Activated naive CD8-positive, alpha-beta T cell treated with anti-CD3 and anti-CD28 coated beads, Interleukin-2, amount 50 U/mL, for 24 hours (primary cell): ENCODE measurements around the gene CRYGB.
"Not testable (repeated sequence)": the region's sequence is repeated elsewhere in the genome, so short reads cannot be mapped to it uniquely, and the experiment has no call there.

Experiments
- ATAC-seq: fragments of 150-1000 bp; cut with Tn5 transposase; one replicate; pipeline ENCODE4 v1.10.0; 2021
- DNase-seq: peaks from one replicate; pipeline ENCODE4 v3.0.0; 2021
- H3K27ac Mint-ChIP-seq: one replicate; pipeline ENCODE4 v1.8.0; 2021; ENCODE audit warnings: mild to moderate bottlenecking, mixed read lengths
- H3K27me3 Mint-ChIP-seq: one replicate; pipeline ENCODE4 v1.8.0; 2021; ENCODE audit warnings: mixed read lengths
- H3K36me3 Mint-ChIP-seq: one replicate; pipeline ENCODE4 v1.8.0; 2021; ENCODE audit warnings: low read depth, mixed read lengths
- H3K4me1 Mint-ChIP-seq: one replicate; pipeline ENCODE4 v1.8.0; 2021; ENCODE audit warnings: mixed read lengths
- H3K4me3 Mint-ChIP-seq: one replicate; pipeline ENCODE4 v1.8.0; 2021; ENCODE audit warnings: mild to moderate bottlenecking, moderate library complexity, mixed read lengths
- H3K9me3 Mint-ChIP-seq: one replicate; pipeline ENCODE4 v1.8.0; 2021; ENCODE audit warnings: mixed read lengths

Gene CRYGB

DNA sequence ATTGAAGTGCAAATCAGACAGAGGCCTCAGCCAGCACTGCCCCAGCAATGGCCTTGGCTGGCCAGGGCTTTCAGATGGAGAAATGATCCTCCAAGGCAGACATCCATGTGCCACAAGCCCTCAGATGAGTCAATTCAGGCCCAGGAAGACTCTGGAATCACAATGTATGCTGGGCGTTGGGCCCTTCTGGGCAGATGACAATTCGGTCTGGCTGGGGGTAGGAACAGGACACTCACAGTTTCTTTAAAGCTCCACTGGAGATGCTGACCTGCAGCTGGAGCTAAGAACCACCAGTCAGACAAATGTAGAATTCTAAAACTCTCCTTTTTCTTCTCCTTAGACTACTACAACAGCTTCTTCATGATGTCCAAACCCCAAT is 9.3 kb downstream of the CRYGB start:
- Mint-ChIP-seq H3K4me3 (no peak overlapping the region), H3K4me1 (peaks cover 10% of the 10 kb centered on the region), H3K9me3 (peaks cover 4% of the 10 kb centered on the region), H3K27ac (no peak overlapping the region), H3K27me3 (no peaks in the 10 kb centered on the region), H3K36me3 (no peaks in the 10 kb centered on the region)
- ATAC-seq (no peak), DNase-seq (no peak)

DNA sequence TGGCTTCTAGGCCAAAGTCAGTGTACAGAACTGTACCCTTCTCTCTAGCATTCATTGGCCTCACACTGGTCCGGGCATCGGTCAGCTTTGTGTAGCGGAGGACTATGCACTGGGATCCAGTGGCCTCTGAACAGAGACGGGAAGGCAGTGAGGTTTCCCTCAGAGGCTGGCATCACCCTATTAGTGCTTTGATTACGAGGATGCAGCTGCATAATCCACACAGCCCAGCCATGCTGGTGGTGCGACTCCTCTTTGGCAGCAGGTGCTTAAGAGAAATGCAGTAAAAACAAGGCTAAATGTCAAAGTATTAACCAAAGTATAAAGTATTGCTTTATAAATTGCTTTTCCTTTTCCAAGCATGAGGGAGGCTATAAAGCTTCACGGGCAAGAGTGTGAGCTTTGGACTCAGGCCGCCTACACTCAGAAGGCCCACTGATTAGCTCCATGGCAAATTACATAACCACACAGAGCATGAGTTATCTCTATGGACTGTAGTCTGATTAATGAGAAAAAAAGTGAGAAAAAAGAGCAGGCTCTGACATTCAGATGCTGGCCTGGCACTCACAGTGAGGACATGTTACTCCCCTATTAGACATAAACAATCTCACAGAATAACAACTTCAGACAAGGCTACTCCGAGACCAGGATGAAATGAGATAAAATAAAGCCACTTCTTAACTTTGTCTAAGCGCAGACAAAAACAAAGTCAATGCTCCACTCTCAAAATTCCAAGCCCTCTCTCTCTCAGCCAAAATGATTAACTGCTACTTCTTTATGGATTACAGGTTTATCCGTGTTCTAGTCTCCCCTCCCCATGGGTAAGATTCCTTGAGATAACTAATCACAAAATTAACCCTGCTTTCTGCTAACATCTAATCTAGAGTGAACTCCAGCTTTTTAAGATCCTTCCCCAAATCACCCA is 9.9 kb downstream of the CRYGB start:
- Mint-ChIP-seq H3K4me3 (no peak overlapping the region), H3K4me1 (peaks cover 10% of the 10 kb centered on the region), H3K27ac (no peak overlapping the region), H3K27me3 (no peaks in the 10 kb centered on the region), H3K9me3 (peaks cover 4% of the 10 kb centered on the region), H3K36me3 (no peaks in the 10 kb centered on the region)
- ATAC-seq = no peak
- DNase-seq = no peak

GRCh38 chr2:208134928-208135586 is 10.9 kb downstream of the CRYGB start:
- peak; percentile 87 for ATAC-seq

GRCh38 chr2:208130712-208131110 is 15.2 kb downstream of the CRYGB start:
- DNase-seq (no peak), ATAC-seq (no peak)
- H3K27me3 Mint-ChIP-seq = peaks cover 14% of the 10 kb centered on the region
- no peak overlapping the region for H3K27ac Mint-ChIP-seq
- no peaks in the 10 kb centered on the region for H3K36me3 Mint-ChIP-seq
- H3K4me1 Mint-ChIP-seq = peaks cover 10% of the 10 kb centered on the region
- H3K9me3 Mint-ChIP-seq = no peaks in the 10 kb centered on the region
- H3K4me3 Mint-ChIP-seq = no peak overlapping the region

More at GRCh38 chr2:208134928-208135586, 10.9 kb downstream of the CRYGB start:
- no peak overlapping the region for H3K27ac Mint-ChIP-seq
- H3K4me3 Mint-ChIP-seq = no peak overlapping the region
- DNase-seq = peak; percentile 13
- no peaks in the 10 kb centered on the region for H3K36me3 Mint-ChIP-seq
- H3K9me3 Mint-ChIP-seq = peaks cover 4% of the 10 kb centered on the region
- no peaks in the 10 kb centered on the region for H3K27me3 Mint-ChIP-seq
- peaks cover 10% of the 10 kb centered on the region for H3K4me1 Mint-ChIP-seq

- DNase-seq (no peak), ATAC-seq (no peak)
- Mint-ChIP-seq H3K27me3 (peaks cover 21% of the 10 kb centered on the region), H3K36me3 (no peaks in the 10 kb centered on the region), H3K4me1 (peaks cover 4% of the 10 kb centered on the region), H3K4me3 (no peak within 1 kb of the TSS), H3K27ac (no peak within 1 kb of the TSS), H3K9me3 (no peaks in the 10 kb centered on the region)
Observed at GRCh38 chr2:208129744-208130711, 15.9 kb downstream of the CRYGB start, which contains the start of gene CRYGC. CRYGC (minus strand) TSS chr2:208129828; CDS start chr2:208129792, 36 bp downstream.

GRCh38 chr2:208128136-208128535 is 17.8 kb downstream of the CRYGB start:
- H3K4me3 Mint-ChIP-seq = no peak overlapping the region
- H3K9me3 Mint-ChIP-seq = no peaks in the 10 kb centered on the region
- H3K27ac Mint-ChIP-seq = no peak overlapping the region
- H3K4me1 Mint-ChIP-seq = peaks cover 7% of the 10 kb centered on the region
- H3K27me3 Mint-ChIP-seq = peaks cover 34% of the 10 kb centered on the region
- DNase-seq (no peak), ATAC-seq (no peak)
- no peaks in the 10 kb centered on the region for H3K36me3 Mint-ChIP-seq

GRCh38 chr2:208127090-208127489 is 18.9 kb downstream of the CRYGB start:
- peaks cover 34% of the 10 kb centered on the region for H3K27me3 Mint-ChIP-seq
- H3K36me3 Mint-ChIP-seq = no peaks in the 10 kb centered on the region
- DNase-seq (no peak), ATAC-seq (no peak)
- H3K4me3 Mint-ChIP-seq = no peak overlapping the region
- no peak overlapping the region for H3K27ac Mint-ChIP-seq
- peaks cover 7% of the 10 kb centered on the region for H3K4me1 Mint-ChIP-seq
- H3K9me3 Mint-ChIP-seq = no peaks in the 10 kb centered on the region

DNA sequence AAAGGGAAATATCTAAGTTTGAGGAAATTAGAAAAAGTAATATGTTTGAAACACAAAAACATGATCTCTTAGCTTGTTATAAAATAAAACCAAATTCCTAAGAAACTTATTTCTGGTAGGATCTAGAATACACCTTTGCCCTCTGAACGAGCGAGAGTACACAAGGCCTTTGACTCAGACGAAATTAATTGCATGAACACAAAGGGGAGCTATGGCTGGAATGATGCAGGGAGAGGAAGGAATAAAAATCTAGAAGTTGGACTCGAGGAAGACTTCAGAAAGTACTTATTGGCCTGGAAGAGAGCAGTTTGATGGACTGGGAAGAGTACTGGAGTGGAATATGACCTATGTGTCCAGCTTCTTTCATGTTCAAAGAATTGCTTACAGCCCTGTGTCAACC is 20.7 kb downstream of the CRYGB start:
- no peaks in the 10 kb centered on the region for H3K9me3 Mint-ChIP-seq

GRCh38 chr2:208124013-208124715 is 21.8 kb downstream of the CRYGB start, which contains the start of gene CRYGD:
CRYGD (minus strand) TSS chr2:208124524; CDS start chr2:208124473, 51 bp downstream.
- not testable (repeated sequence) for H3K4me1 Mint-ChIP-seq, H3K36me3 Mint-ChIP-seq, H3K9me3 Mint-ChIP-seq, H3K27ac Mint-ChIP-seq
- peak; percentile 75 for ATAC-seq
- peak within 1 kb of the TSS; percentile 53 for H3K4me3 Mint-ChIP-seq
- DNase-seq = peak; percentile 14
- H3K27me3 Mint-ChIP-seq = peaks cover 38% of the 10 kb centered on the region

More for the DNA sequence above, 20.7 kb downstream of the CRYGB start:
- H3K4me1 Mint-ChIP-seq = peaks cover 7% of the 10 kb centered on the region
- H3K36me3 Mint-ChIP-seq = no peaks in the 10 kb centered on the region
- no peak for ATAC-seq
- H3K27ac Mint-ChIP-seq = no peak overlapping the region
- H3K4me3 Mint-ChIP-seq = no peak overlapping the region
- no peak for DNase-seq
- peaks cover 38% of the 10 kb centered on the region for H3K27me3 Mint-ChIP-seq

- peaks cover 7% of the 10 kb centered on the region for H3K4me1 Mint-ChIP-seq
- no peak overlapping the region for H3K27ac Mint-ChIP-seq
- no peaks in the 10 kb centered on the region for H3K9me3 Mint-ChIP-seq
- H3K27me3 Mint-ChIP-seq = peaks cover 33% of the 10 kb centered on the region
- no peak overlapping the region for H3K4me3 Mint-ChIP-seq
- no peak for ATAC-seq
- no peak for DNase-seq
- H3K36me3 Mint-ChIP-seq = no peaks in the 10 kb centered on the region
Observed at GRCh38 chr2:208122248-208122647, 23.7 kb downstream of the CRYGB start.

DNA sequence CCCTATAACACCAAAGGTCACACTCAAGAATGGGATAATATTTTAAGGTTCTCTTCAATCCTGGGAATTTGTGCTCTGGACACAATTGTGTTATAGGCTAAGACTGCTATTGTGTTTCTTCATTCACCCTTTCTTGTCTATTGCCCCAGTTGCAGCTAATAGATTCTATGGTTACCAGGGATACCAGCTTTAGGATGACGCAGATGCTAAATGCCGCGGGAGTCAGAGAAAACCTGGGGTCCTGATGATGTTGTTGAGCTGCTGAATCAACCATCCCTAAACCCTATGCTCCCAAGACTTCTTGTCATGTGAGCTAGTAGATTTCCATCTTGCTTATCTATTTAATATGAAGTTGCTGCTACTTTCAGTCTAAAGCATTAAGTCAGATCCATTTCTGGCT is 27.0 kb downstream of the CRYGB start:
- Mint-ChIP-seq H3K36me3 (no peaks in the 10 kb centered on the region), H3K9me3 (no peaks in the 10 kb centered on the region), H3K4me3 (no peak overlapping the region), H3K27me3 (peaks cover 7% of the 10 kb centered on the region), H3K27ac (no peak overlapping the region), H3K4me1 (peaks cover 3% of the 10 kb centered on the region)
- DNase-seq (no peak), ATAC-seq (no peak)

GRCh38 chr2:208117390-208117789 is 28.6 kb downstream of the CRYGB start:
- H3K27me3 Mint-ChIP-seq, DNase-seq, H3K9me3 Mint-ChIP-seq, H3K36me3 Mint-ChIP-seq, H3K4me1 Mint-ChIP-seq, H3K4me3 Mint-ChIP-seq, ATAC-seq, H3K27ac Mint-ChIP-seq: not testable (repeated sequence)

GRCh38 chr2:208112969-208113368 is 33.0 kb downstream of the CRYGB start:
- Mint-ChIP-seq H3K27me3 (no peaks in the 10 kb centered on the region), H3K9me3 (no peaks in the 10 kb centered on the region)
- ATAC-seq = no peak

More at GRCh38 chr2:208112969-208113368, 33.0 kb downstream of the CRYGB start:
- Mint-ChIP-seq H3K36me3 (no peaks in the 10 kb centered on the region), H3K4me3 (no peak overlapping the region), H3K4me1 (no peaks in the 10 kb centered on the region), H3K27ac (no peak overlapping the region)
- no peak for DNase-seq
